K562 (cell line): ENCODE measurements around the gene FA2H. TPM values are rescaled to one million over a fixed set of nuclear protein-coding genes. Genes with fewer than 3 reads are reported as not detected.

Experiments used
- CREB5 ChIP-seq: fragments of 250-450 bp; sonication (Bioruptor Pico); IDR thresholded peaks from 2 replicates; pipeline ENCODE4 v1.5.0; 2020; ENCODE audit warnings: mild to moderate bottlenecking
- EGR1 ChIP-seq: fragments of 450-650 bp; conservative IDR thresholded peaks from 2 replicates; pipeline ENCODE4 v1.6.1; 2017; ENCODE audit warnings: mild to moderate bottlenecking
- ERF ChIP-seq: fragments of 450-650 bp; formaldehyde crosslinking; IDR thresholded peaks from 2 replicates; pipeline ENCODE4 v1.4.0; 2020; ENCODE audit warnings: mild to moderate bottlenecking, mixed read lengths
- IFI16 ChIP-seq: fragments of 250-450 bp; sonication (Bioruptor Pico); IDR thresholded peaks from 2 replicates; pipeline ENCODE4 v2.1.2; 2022; ENCODE audit warnings: mild to moderate bottlenecking, inconsistent platforms
- MBD2 ChIP-seq: sonication (generic); IDR thresholded peaks from 2 replicates; pipeline ENCODE4 v1.6.1; 2016; ENCODE audit warnings: low read depth, borderline replicate concordance
- NEUROD1 ChIP-seq: fragments of 150-350 bp; IDR thresholded peaks from 2 replicates; pipeline ENCODE4 v1.6.1; 2014; ENCODE audit warnings: borderline replicate concordance, low read length, low read depth; ENCODE audit not compliant: partially characterized antibody
- PML ChIP-seq: IDR thresholded peaks from 2 replicates; pipeline ENCODE4 v1.6.1; 2012; ENCODE audit warnings: low read length, inconsistent platforms
- RAD51 ChIP-seq: fragments of 450-650 bp; IDR thresholded peaks from 2 replicates; pipeline ENCODE4 v1.7.1; 2016; ENCODE audit warnings: low read depth, mild to moderate bottlenecking, borderline replicate concordance
- RB1 ChIP-seq: fragments of 450-650 bp; IDR thresholded peaks from 2 replicates; pipeline ENCODE4 v1.6.1; 2017; ENCODE audit warnings: low read depth, mild to moderate bottlenecking
- ZFX ChIP-seq: sonication (generic); formaldehyde crosslinking; IDR thresholded peaks from 2 replicates; pipeline ENCODE4 v1.8.0; 2022; ENCODE audit warnings: mild to moderate bottlenecking, missing genetic modification reagents, moderate library complexity
- polyA plus RNA-seq, 8 experiments: library from polyadenylated mRNA; depleted of rRNA in 4 of 8; stranded (reverse) in 5 of 8; unstranded in 3 of 8; fragments of >200 nt; fragmentation: Nextera tagmentation in 2 of 8; fragmentation: Illumina TruSeq in 1 of 8; extraction: Ambion mirVana in 2 of 8; extraction: Trizol in 1 of 8; gene quantifications; 2 replicates each; pipeline versions ENCODE4 v1.2.1 to v1.2.3, GENCODE V29; 2011 to 2014; ENCODE audit warnings: inconsistent platforms in 1 of 8, missing spikeins in 1 of 8
- total RNA-seq, 7 experiments: library from RNA; depleted of rRNA in 6 of 7; stranded (reverse); fragments of >200 nt in 6 of 7; fragmentation: Illumina TruSeq in 2 of 7; extraction: Trizol in 2 of 7; gene quantifications; 2 replicates each; pipeline versions ENCODE4 v1.2.1 to v1.2.3, GENCODE V29; 2011 to 2021; ENCODE audit warnings: low replicate concordance in 1 of 7
- TF ChIP-seq, protein P1 (sequence below): fragments of 250-450 bp; sonication (Bioruptor Pico); IDR thresholded peaks from 2 replicates; pipeline ENCODE4 v1.5.0; 2020; ENCODE audit warnings: mild to moderate bottlenecking, borderline replicate concordance
- TF ChIP-seq, protein P2 (sequence below): fragments of 450-650 bp; IDR thresholded peaks from 2 replicates; pipeline ENCODE4 v1.6.1; 2017; ENCODE audit warnings: mild to moderate bottlenecking, moderate library complexity
- TF ChIP-seq, protein P3 (sequence below): sonication (generic); formaldehyde crosslinking; IDR thresholded peaks from 2 replicates; pipeline ENCODE4 v1.8.0; 2022; ENCODE audit warnings: missing genetic modification reagents, mild to moderate bottlenecking, moderate library complexity, borderline replicate concordance

FA2H gene
- total and polyA plus RNA-seq, 9 of the 15 experiments (the other 6 are each of a cell fraction or from before 2014, with no cell fraction given), result not detected

- TF ChIP-seq, protein P1, sequence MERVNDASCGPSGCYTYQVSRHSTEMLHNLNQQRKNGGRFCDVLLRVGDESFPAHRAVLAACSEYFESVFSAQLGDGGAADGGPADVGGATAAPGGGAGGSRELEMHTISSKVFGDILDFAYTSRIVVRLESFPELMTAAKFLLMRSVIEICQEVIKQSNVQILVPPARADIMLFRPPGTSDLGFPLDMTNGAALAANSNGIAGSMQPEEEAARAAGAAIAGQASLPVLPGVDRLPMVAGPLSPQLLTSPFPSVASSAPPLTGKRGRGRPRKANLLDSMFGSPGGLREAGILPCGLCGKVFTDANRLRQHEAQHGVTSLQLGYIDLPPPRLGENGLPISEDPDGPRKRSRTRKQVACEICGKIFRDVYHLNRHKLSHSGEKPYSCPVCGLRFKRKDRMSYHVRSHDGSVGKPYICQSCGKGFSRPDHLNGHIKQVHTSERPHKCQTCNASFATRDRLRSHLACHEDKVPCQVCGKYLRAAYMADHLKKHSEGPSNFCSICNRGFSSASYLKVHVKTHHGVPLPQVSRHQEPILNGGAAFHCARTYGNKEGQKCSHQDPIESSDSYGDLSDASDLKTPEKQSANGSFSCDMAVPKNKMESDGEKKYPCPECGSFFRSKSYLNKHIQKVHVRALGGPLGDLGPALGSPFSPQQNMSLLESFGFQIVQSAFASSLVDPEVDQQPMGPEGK (CRISPR knock-in tag), result no peak
- TF ChIP-seq, protein P2, sequence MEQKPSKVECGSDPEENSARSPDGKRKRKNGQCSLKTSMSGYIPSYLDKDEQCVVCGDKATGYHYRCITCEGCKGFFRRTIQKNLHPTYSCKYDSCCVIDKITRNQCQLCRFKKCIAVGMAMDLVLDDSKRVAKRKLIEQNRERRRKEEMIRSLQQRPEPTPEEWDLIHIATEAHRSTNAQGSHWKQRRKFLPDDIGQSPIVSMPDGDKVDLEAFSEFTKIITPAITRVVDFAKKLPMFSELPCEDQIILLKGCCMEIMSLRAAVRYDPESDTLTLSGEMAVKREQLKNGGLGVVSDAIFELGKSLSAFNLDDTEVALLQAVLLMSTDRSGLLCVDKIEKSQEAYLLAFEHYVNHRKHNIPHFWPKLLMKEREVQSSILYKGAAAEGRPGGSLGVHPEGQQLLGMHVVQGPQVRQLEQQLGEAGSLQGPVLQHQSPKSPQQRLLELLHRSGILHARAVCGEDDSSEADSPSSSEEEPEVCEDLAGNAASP, result no peak
- no peak for TF ChIP-seq ERF (CRISPR knock-in tag)
- TF ChIP-seq EGR1, result 0 out of 2 replicates have a peak, but pooled peaks have one; percentile 15
- TF ChIP-seq RB1, result peak; percentile 65; the same call in 1 of the 2 replicates
- no peak for TF ChIP-seq ZFX (CRISPR knock-in tag)
- TF ChIP-seq CREB5 (CRISPR knock-in tag), result no peak
- TF ChIP-seq RAD51, result no peak
- no peak for TF ChIP-seq MBD2
- TF ChIP-seq PML, result no peak
- TF ChIP-seq NEUROD1, result no peak
- TF ChIP-seq, protein P3, sequence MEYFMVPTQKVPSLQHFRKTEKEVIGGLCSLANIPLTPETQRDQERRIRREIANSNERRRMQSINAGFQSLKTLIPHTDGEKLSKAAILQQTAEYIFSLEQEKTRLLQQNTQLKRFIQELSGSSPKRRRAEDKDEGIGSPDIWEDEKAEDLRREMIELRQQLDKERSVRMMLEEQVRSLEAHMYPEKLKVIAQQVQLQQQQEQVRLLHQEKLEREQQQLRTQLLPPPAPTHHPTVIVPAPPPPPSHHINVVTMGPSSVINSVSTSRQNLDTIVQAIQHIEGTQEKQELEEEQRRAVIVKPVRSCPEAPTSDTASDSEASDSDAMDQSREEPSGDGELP (CRISPR knock-in tag), result no peak
- no peak for TF ChIP-seq IFI16
Measured at GRCh38 chr16:74774223-74775139, at the start of gene FA2H (continued).
